ENCODE results near the gene BCL2L2. TPM values are rescaled to one million over a fixed set of nuclear protein-coding genes. Genes with fewer than 3 reads are reported as not detected.

Gene BCL2L2
- total and polyA plus RNA-seq, 2 donors (not counting 1 experiment from before 2014, with no cell fraction given): 5.4 to 17.8 TPM

DNA sequence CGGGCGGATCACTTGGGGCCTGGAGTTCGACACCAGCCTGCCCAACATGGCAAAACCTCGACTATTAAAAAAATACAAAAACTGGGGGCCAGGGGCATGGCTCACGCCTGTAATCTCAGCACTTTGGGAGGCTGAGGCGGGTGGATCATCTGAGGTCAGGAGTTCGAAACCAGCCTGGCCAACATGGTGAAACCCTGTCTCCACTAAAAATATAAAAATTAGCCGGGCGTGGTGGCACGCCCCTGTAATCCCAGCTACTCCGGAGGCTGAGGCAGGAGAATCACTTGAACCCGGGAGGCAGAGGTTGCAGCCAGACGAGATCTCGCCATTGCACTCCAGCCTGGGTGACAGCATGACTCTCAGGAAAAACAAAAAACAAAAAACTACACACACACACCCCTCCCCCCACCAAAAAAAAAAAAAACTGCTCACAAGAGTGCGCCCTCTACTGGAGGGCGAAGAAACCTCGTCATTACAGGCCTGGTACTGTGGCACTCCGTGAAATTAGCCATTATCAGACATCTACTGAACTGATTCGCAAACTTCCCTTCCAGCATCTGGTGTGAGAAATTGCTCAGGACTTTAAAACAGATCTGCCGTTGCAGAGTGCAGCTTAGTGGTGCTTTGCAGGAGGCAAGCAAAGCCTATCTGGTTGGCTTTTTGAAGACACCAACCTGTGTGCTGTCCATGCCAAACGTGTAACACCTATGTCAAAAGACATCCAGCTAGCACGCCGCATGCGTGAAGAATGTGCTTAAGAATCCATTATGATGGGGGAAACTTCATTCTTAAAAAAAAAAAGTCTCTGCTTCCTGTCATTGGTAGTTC, 11.7 kb upstream of the BCL2L2 start:
- Histone ChIP-seq H3K36me3 (replicated peaks in 1 of 2; ENCODE audit: control extremely low read depth in 1 of 2, control insufficient read depth in 1 of 2, extremely low read depth in 1 of 2, insufficient read depth in 2 of 2, low read length in 1 of 2) (peaks cover 0 to 14% of the 10 kb centered on the region in 2 experiments), H3K4me2 (replicated peaks; ENCODE audit: low read depth, low read length, poor library complexity, severe bottlenecking) (peak overlapping the region; percentile 13), H4K20me1 (ENCODE audit: control insufficient read depth, insufficient read depth, low read length, poor library complexity, severe bottlenecking) (no peaks in the 10 kb centered on the region), H3K9ac (ENCODE audit: low read length) (no peak overlapping the region), H2AFZ (ENCODE audit: insufficient read depth, low read depth, low read length, poor library complexity, severe bottlenecking) (no peak overlapping the region), H3K79me2 (ENCODE audit: control insufficient read depth, insufficient read depth, low read length) (no peaks in the 10 kb centered on the region), H3K4me3 (ENCODE audit: control extremely low read depth in 1 of 5, extremely low read depth in 1 of 5, insufficient read depth in 1 of 5, low read depth in 2 of 5, low read length in 4 of 5) (no peak overlapping the region), H3K27me3 (replicated peaks in 1 of 4; ENCODE audit: control extremely low read depth in 1 of 4, control insufficient read depth in 3 of 4, insufficient read depth in 4 of 4, low read length in 3 of 4) (no peaks in the 10 kb centered on the region), H3K27ac (ENCODE audit: low read length in 2 of 2) (no peak overlapping the region), H3K4me1 (ENCODE audit: control insufficient read depth in 2 of 2, insufficient read depth in 2 of 2, low read length in 2 of 2) (peaks cover 5 to 12% of the 10 kb centered on the region in 2 donors), H3K9me3 (ENCODE audit: control extremely low read depth in 1 of 3, control insufficient read depth in 2 of 3, insufficient read depth in 1 of 3, low read length in 2 of 3) (no peaks in the 10 kb centered on the region)
- intact Hi-C loops (cut with micrococcal nuclease): loop anchor here (1.0 kb wide), 1 partner anchor 9 kb away; the partner anchor contains the start of gene HOMEZ
- DNase-seq (peak; percentile 83), ATAC-seq (ENCODE audit: low read depth) (peak; percentile 86)
- TF ChIP-seq EZH2 (IDR thresholded peaks at IDR 0.05; ENCODE audit: borderline replicate concordance, insufficient read depth, low read depth, low read length, poor library complexity, severe bottlenecking): no peak
- TF ChIP-seq, protein P1, sequence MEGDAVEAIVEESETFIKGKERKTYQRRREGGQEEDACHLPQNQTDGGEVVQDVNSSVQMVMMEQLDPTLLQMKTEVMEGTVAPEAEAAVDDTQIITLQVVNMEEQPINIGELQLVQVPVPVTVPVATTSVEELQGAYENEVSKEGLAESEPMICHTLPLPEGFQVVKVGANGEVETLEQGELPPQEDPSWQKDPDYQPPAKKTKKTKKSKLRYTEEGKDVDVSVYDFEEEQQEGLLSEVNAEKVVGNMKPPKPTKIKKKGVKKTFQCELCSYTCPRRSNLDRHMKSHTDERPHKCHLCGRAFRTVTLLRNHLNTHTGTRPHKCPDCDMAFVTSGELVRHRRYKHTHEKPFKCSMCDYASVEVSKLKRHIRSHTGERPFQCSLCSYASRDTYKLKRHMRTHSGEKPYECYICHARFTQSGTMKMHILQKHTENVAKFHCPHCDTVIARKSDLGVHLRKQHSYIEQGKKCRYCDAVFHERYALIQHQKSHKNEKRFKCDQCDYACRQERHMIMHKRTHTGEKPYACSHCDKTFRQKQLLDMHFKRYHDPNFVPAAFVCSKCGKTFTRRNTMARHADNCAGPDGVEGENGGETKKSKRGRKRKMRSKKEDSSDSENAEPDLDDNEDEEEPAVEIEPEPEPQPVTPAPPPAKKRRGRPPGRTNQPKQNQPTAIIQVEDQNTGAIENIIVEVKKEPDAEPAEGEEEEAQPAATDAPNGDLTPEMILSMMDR (IDR thresholded peaks at IDR 0.05): peak; percentile 85
- POLR2A ChIA-PET: interaction anchor here (0.7 kb wide), 1 partner anchor 9 kb away, joined by 4 read pairs; the partner anchor contains the start of gene HOMEZ
- Mint-ChIP-seq H3K27me3 (no peaks in the 10 kb centered on the region), H3K4me3 (peak overlapping the region; percentile 27), H3K4me1 (peaks cover 25% of the 10 kb centered on the region), H3K9me3 (ENCODE audit: insufficient read depth) (no peaks in the 10 kb centered on the region), H3K27ac (peak overlapping the region; percentile 47)
- CTCF ChIA-PET: interaction anchor here (0.7 to 8.6 kb wide), 16 partner anchors 9 to 226 kb away, joined by 3 to 56 read pairs (median 4); partner anchors contain the start of genes BCL2L2, HOMEZ and PABPN1
- 20% methylated on average over 20 of the region's 24 CpGs for WGBS (ENCODE audit: insufficient coverage)

Measured in B cell (primary cell).